NB4 (cell line): ENCODE measurements around the gene STEAP4.

Source experiments
- CTCF ChIP-seq: IDR thresholded peaks from one replicate; pipeline ENCODE4 v1.5.1; 2012; ENCODE audit warnings: low read depth, low read length
- MAX ChIP-seq: IDR thresholded peaks from 2 replicates; pipeline ENCODE4 v1.6.1; 2011; ENCODE audit warnings: low read depth, low read length
- MYC ChIP-seq: IDR thresholded peaks from 2 replicates; pipeline ENCODE4 v1.6.1; 2011; ENCODE audit warnings: low read depth, low read length
- POLR2A ChIP-seq: IDR thresholded peaks from 2 replicates; pipeline ENCODE4 v1.6.1; 2011; ENCODE audit warnings: mild to moderate bottlenecking; ENCODE audit not compliant: insufficient read length; ENCODE audit errors: extremely low read depth

GRCh38 chr7:88244258-88244657 is 62.4 kb downstream of the STEAP4 start:
- TF ChIP-seq CTCF, result no peak
- no peak for TF ChIP-seq POLR2A
- TF ChIP-seq MAX, result no peak
- no peak for TF ChIP-seq MYC
